Fibroblast of lung (primary cell): ENCODE results near the gene LCE1E. TPM values are rescaled to one million over a fixed set of nuclear protein-coding genes. Genes with fewer than 3 reads are reported as not detected.

Source experiments
- DNase-seq, 2 donors: peaks; one replicate each; pipeline versions ENCODE4 v3.0.0 to v3.0.0-alpha.2; 2010; ENCODE audit warnings: low read depth in 2 of 2
- H2AFZ ChIP-seq: 2 replicates; pipeline ENCODE4 v1.5.1; 2012; ENCODE audit warnings: low read length, control low read depth, inconsistent platforms
- H3K27ac ChIP-seq: 2 replicates; pipeline ENCODE4 v1.5.1; 2011; ENCODE audit warnings: low read length, control low read depth; ENCODE audit not compliant: insufficient read depth
- H3K27me3 ChIP-seq: 2 replicates; pipeline ENCODE4 v1.5.1; 2011; ENCODE audit warnings: mild to moderate bottlenecking, low read length; ENCODE audit not compliant: control insufficient read depth, insufficient read depth
- H3K36me3 ChIP-seq: 2 replicates; pipeline ENCODE4 v1.5.1; 2011; ENCODE audit warnings: low read length; ENCODE audit not compliant: control insufficient read depth, insufficient read depth
- H3K4me1 ChIP-seq: 2 replicates; pipeline ENCODE4 v1.5.1; 2011; ENCODE audit warnings: low read length; ENCODE audit not compliant: control insufficient read depth, insufficient read depth; ENCODE audit errors: extremely low read depth
- H3K4me2 ChIP-seq: 2 replicates; pipeline ENCODE4 v1.5.1; 2011; ENCODE audit warnings: low read length, control low read depth; ENCODE audit not compliant: insufficient read depth; ENCODE audit errors: extremely low read depth
- H3K4me3 ChIP-seq, 4 experiments: fragments of 200-600 bp in 1 of 4; sonication (generic) in 1 of 4; replicated peaks in 1 of 4; 2 replicates each; pipeline ENCODE4 v1.5.1; 2011 to 2016; ENCODE audit warnings: low read length in 4 of 4, low read depth in 3 of 4, mild to moderate bottlenecking in 3 of 4, control low read depth in 2 of 4, inconsistent platforms in 1 of 4, mixed read lengths in 1 of 4; ENCODE audit not compliant: insufficient read depth in 1 of 4; ENCODE audit errors: control extremely low read depth in 1 of 4
- H3K79me2 ChIP-seq: 2 replicates; pipeline ENCODE4 v1.5.1; 2012; ENCODE audit warnings: mild to moderate bottlenecking, low read length, inconsistent platforms; ENCODE audit not compliant: control insufficient read depth, insufficient read depth
- H3K9ac ChIP-seq: 2 replicates; pipeline ENCODE4 v1.5.1; 2011; ENCODE audit warnings: mild to moderate bottlenecking, low read length, control low read depth; ENCODE audit not compliant: insufficient read depth
- H3K9me3 ChIP-seq: 2 replicates; pipeline ENCODE4 v1.5.1; 2012; ENCODE audit warnings: low read depth, low read length; ENCODE audit not compliant: control insufficient read depth, insufficient read depth
- H4K20me1 ChIP-seq: 2 replicates; pipeline ENCODE4 v1.5.1; 2011; ENCODE audit warnings: low read length; ENCODE audit not compliant: control insufficient read depth, insufficient read depth; ENCODE audit errors: extremely low read depth
- EZH2 ChIP-seq: IDR thresholded peaks from 2 replicates; pipeline ENCODE4 v1.5.1; 2012; ENCODE audit warnings: low read length, control low read depth, mild to moderate bottlenecking; ENCODE audit errors: missing control alignments
- polyA plus RNA-seq, 2 donors: library from polyadenylated mRNA; depleted of rRNA in 1 of 2; stranded (reverse) in 1 of 2; unstranded in 1 of 2; fragments of >200 nt; gene quantifications; 2 replicates each; pipeline ENCODE4 v1.2.1, GENCODE V29; 2011 to 2012; ENCODE audit warnings: missing spikeins in 1 of 2
- total RNA-seq: library from RNA; depleted of rRNA; stranded (reverse); fragments of >200 nt; gene quantifications from 2 replicates; pipeline ENCODE4 v1.2.1, GENCODE V29; 2014
- TF ChIP-seq, protein P1 (sequence below), 2 donors: IDR thresholded peaks in 1 of 2; conservative IDR thresholded peaks in 1 of 2; 1 replicate in 1 of 2; 2 replicates in 1 of 2; pipeline ENCODE4 v1.5.1; 2011 to 2012; ENCODE audit warnings: low read length in 2 of 2, control low read depth in 1 of 2, inconsistent platforms in 1 of 2, low read depth in 1 of 2, mild to moderate bottlenecking in 1 of 2

Gene LCE1E
- total and polyA plus RNA-seq, 2 donors (not counting 1 experiment from before 2014, with no cell fraction given), result 0.14 TPM; not detected in 1

- H2AFZ ChIP-seq, result no peak within 1 kb of the TSS
- no peaks in the 10 kb centered on the region for H3K36me3 ChIP-seq
- H3K4me2 ChIP-seq, result no peak within 1 kb of the TSS
- no peak within 1 kb of the TSS for H3K4me3 ChIP-seq
- H3K4me1 ChIP-seq, result no peaks in the 10 kb centered on the region
- H4K20me1 ChIP-seq, result no peaks in the 10 kb centered on the region
- H3K9ac ChIP-seq, result no peak within 1 kb of the TSS
- TF ChIP-seq, protein P1, sequence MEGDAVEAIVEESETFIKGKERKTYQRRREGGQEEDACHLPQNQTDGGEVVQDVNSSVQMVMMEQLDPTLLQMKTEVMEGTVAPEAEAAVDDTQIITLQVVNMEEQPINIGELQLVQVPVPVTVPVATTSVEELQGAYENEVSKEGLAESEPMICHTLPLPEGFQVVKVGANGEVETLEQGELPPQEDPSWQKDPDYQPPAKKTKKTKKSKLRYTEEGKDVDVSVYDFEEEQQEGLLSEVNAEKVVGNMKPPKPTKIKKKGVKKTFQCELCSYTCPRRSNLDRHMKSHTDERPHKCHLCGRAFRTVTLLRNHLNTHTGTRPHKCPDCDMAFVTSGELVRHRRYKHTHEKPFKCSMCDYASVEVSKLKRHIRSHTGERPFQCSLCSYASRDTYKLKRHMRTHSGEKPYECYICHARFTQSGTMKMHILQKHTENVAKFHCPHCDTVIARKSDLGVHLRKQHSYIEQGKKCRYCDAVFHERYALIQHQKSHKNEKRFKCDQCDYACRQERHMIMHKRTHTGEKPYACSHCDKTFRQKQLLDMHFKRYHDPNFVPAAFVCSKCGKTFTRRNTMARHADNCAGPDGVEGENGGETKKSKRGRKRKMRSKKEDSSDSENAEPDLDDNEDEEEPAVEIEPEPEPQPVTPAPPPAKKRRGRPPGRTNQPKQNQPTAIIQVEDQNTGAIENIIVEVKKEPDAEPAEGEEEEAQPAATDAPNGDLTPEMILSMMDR (conservative IDR thresholded peaks at IDR 0.05 in 1 of 2, IDR thresholded peaks at IDR 0.05 in 1 of 2; ENCODE audit: low read depth in 1 of 2, low read length in 2 of 2), result no peak
- no peak for TF ChIP-seq EZH2
- DNase-seq, result no peak
- H3K79me2 ChIP-seq, result no peaks in the 10 kb centered on the region
- no peaks in the 10 kb centered on the region for H3K9me3 ChIP-seq
- no peak within 1 kb of the TSS for H3K27ac ChIP-seq
- H3K27me3 ChIP-seq, result no peaks in the 10 kb centered on the region
These were observed 25.6 kb downstream of the LCE1E start, which contains the start of gene LCE1B for GRCh38 chr1:152811671-152812070. Gene LCE1B, plus strand, starts transcription at chr1:152811971. Its CDS starts 476 bp downstream, at chr1:152812447.

DNA sequence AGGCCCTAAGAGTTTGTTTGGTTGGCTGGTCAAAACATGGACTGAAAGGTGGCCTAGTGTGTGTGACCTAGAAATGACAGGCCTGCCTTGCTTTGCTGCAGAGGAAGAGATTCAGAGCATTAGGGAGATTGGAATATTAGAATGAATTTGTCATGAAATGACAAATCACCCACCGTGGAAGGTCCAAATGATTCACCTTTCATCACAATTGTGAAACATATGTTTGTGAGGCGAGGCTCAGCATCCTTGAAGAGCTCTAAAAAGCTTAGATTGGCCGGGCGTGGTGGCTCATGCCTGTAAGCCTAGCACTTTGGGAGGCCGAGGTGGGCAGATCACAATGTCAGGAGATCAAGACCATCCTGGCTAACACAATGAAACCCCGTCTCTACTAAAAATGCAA, 31.3 kb downstream of the LCE1E start:
- Histone ChIP-seq H3K4me3 (no peak overlapping the region), H3K4me2 (no peak overlapping the region), H3K27me3 (no peaks in the 10 kb centered on the region), H3K79me2 (no peaks in the 10 kb centered on the region), H4K20me1 (no peaks in the 10 kb centered on the region), H3K9ac (no peak overlapping the region), H3K36me3 (no peaks in the 10 kb centered on the region), H2AFZ (no peak overlapping the region), H3K4me1 (no peaks in the 10 kb centered on the region), H3K9me3 (no peaks in the 10 kb centered on the region), H3K27ac (no peak overlapping the region)
- TF ChIP-seq, protein P1 (conservative IDR thresholded peaks at IDR 0.05 in 1 of 2, IDR thresholded peaks at IDR 0.05 in 1 of 2; ENCODE audit: low read depth in 1 of 2, low read length in 2 of 2), result no peak
- TF ChIP-seq EZH2, result no peak
- no peak for DNase-seq

DNA sequence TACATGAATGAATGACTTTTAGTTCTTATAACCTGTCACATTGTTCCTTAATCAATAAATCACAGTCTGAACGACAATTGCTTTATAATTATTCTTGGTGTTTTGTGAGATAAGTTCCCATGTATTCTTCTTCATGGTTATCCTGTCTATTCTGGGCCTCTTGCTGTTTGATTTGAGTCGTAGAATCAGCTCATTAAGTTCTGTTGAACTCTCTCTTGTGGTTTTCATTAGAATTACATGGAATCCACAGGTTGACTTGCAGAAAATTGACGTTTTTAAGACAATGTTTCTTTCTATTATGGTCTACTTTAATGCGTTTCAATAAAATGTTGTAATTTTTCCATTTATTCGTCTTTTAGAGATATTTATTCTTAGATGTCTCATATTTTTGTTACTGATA, 37.2 kb downstream of the LCE1E start:
- Histone ChIP-seq H3K9me3 (no peaks in the 10 kb centered on the region), H2AFZ (no peak overlapping the region), H3K4me2 (no peak overlapping the region), H4K20me1 (no peaks in the 10 kb centered on the region), H3K9ac (no peak overlapping the region), H3K79me2 (no peaks in the 10 kb centered on the region), H3K4me3 (no peak overlapping the region), H3K27me3 (peaks cover 2% of the 10 kb centered on the region), H3K4me1 (no peaks in the 10 kb centered on the region), H3K36me3 (no peaks in the 10 kb centered on the region), H3K27ac (no peak overlapping the region)
- peak in 1 of 2 donors; percentile 69 for DNase-seq
- TF ChIP-seq EZH2, result no peak
- TF ChIP-seq, protein P1 (conservative IDR thresholded peaks at IDR 0.05 in 1 of 2, IDR thresholded peaks at IDR 0.05 in 1 of 2; ENCODE audit: low read depth in 1 of 2, low read length in 2 of 2), result peak in 1 of 2 donors; percentile 41
